ENCODE data around the gene SYCE1. TPM values are rescaled to one million over a fixed set of nuclear protein-coding genes. Genes with fewer than 3 reads are reported as not detected.
"Not testable (repeated sequence)": the region's sequence is repeated elsewhere in the genome, so short reads cannot be mapped to it uniquely, and the experiment has no call there.

The SYCE1 gene
- total and polyA plus RNA-seq, 4 donors: 0.08 to 0.87 (median 0.86) TPM; not detected in 1

DNA sequence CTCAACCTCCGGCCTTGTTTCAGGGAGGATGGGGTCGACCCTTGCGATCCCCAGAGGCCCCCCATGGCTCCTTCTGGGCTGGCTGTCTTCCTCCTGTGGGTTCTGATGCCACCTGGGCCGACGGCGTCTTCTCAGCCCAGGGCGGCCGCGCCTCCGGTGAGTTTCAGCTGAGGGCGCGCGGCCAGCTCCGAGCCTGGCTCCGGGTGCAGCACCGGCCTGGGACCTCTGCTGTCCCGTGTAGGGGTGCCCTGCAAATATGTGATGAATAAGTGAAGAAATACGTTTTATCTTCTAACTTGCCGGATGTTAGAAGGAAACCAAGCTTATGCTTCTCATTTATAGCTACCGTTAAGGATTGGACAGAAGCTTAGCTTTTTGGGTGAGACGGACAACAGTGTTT is 4.4 kb upstream of the SYCE1 start:
- not testable (repeated sequence) for ATAC-seq (ENCODE audit: insufficient read depth, low FRiP score); H3K36me3 ChIP-seq (ENCODE audit: control insufficient read depth in 4 of 4, insufficient read depth in 4 of 4, low read length in 4 of 4); H3K27ac ChIP-seq (ENCODE audit: low read depth in 1 of 2, low read length in 1 of 2); H3K4me1 ChIP-seq (ENCODE audit: control insufficient read depth in 5 of 5, insufficient read depth in 5 of 5, low read length in 5 of 5); H3K9ac ChIP-seq (ENCODE audit: insufficient read depth in 1 of 2, low read length in 2 of 2); H3K4me3 ChIP-seq; DNase-seq; H3K27me3 ChIP-seq (ENCODE audit: control insufficient read depth in 3 of 3, insufficient read depth in 3 of 3, low read length in 2 of 3)
- WGBS, 2 donors: 34 to 65% methylated on average over 14 to 16 of the region's 21 CpGs
- H3K9me3 ChIP-seq (ENCODE audit: control insufficient read depth in 4 of 4, insufficient read depth in 3 of 4, low read length in 3 of 4): peaks cover 0 to 26% (median 16%) of the 10 kb centered on the region in 4 donors

DNA sequence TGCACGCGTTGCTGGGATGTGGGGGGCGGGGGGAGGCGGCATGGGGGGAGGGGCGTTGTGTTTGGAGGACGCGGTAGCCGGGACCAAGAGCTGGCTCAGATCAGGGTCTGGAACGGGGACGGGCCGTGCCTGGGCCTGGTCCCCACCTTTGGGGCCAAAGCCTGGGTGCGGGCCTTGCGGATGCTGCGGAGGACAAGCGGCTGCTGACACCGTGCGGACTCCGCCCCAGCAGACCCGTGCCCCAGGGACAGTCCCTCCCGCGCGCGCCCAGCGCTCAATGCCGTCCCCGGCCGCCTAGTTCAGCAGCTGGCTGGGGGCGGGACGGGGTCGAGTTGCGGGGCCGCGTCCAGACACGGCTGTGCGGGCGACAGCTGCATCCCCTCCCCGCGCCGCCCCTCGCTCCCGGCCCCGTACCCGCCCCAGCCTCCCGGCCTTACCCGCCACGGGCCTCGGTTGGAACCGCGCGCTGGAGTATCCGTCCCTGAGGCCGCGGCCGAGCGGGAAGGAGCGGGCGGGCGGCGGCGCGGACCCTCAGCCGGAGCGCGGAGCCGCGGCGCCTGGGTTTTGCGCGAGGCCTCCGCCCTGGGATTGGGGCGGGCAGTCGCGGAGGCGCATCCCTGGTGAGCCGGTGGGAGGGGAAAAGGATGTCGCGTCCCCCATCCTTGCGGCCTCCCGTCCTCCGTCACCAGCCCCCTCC is 3.6 kb upstream of the SYCE1 start:
- ATAC-seq (ENCODE audit: insufficient read depth, low FRiP score): peak; percentile 19

DNA sequence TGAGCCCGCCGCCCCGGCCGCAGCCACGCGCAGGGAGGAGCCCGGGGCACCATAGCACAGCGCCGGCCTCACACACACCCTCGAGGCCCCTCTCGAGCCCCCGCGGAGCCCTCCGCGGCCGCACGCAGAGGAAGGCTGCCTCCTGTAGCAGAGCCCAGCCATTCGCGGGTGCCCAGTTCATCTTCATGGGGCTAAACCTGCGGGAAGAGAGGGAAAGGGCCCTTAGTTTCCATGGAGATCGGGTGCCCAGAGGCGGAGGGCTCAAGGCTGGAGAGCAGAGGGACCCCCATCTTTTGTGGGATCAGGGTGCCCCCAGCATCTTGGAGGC is 2.9 kb upstream of the SYCE1 start:
- DNase-seq (no peak), ATAC-seq (ENCODE audit: insufficient read depth, low FRiP score) (no peak)
- Histone ChIP-seq H3K9me3 (ENCODE audit: control insufficient read depth in 4 of 4, insufficient read depth in 3 of 4, low read length in 3 of 4) (peaks cover 0 to 29% (median 7%) of the 10 kb centered on the region in 4 donors), H3K36me3 (ENCODE audit: control insufficient read depth in 4 of 4, insufficient read depth in 4 of 4, low read length in 4 of 4) (no peaks in the 10 kb centered on the region), H3K27ac (ENCODE audit: low read depth in 1 of 2, low read length in 1 of 2) (no peak overlapping the region), H3K27me3 (ENCODE audit: control insufficient read depth in 3 of 3, insufficient read depth in 3 of 3, low read length in 2 of 3) (no peaks in the 10 kb centered on the region), H3K4me1 (ENCODE audit: control insufficient read depth in 5 of 5, insufficient read depth in 5 of 5, low read length in 5 of 5) (no peaks in the 10 kb centered on the region), H3K4me3 (no peak overlapping the region), H3K9ac (ENCODE audit: insufficient read depth in 1 of 2, low read length in 2 of 2) (no peak overlapping the region)
- 87% methylated on average over 22 of the region's 22 CpGs for WGBS, 2 donors
- no peak for TF ChIP-seq CTCF (IDR thresholded peaks at IDR 0.05; ENCODE audit: control extremely low read depth, extremely low read depth)

More for the DNA sequence above, 3.6 kb upstream of the SYCE1 start:
- H3K36me3 ChIP-seq (ENCODE audit: control insufficient read depth in 4 of 4, insufficient read depth in 4 of 4, low read length in 4 of 4); H3K9ac ChIP-seq (ENCODE audit: insufficient read depth in 1 of 2, low read length in 2 of 2); DNase-seq; H3K4me1 ChIP-seq (ENCODE audit: control insufficient read depth in 5 of 5, insufficient read depth in 5 of 5, low read length in 5 of 5); H3K4me3 ChIP-seq; H3K27ac ChIP-seq (ENCODE audit: low read depth in 1 of 2, low read length in 1 of 2); H3K27me3 ChIP-seq (ENCODE audit: control insufficient read depth in 3 of 3, insufficient read depth in 3 of 3, low read length in 2 of 3): not testable (repeated sequence)
- WGBS, 2 donors: 18% methylated on average over 16 of the region's 80 CpGs; no CpG with 5 or more reads in 1 of the 2 donors
- H3K9me3 ChIP-seq (ENCODE audit: control insufficient read depth in 4 of 4, insufficient read depth in 3 of 4, low read length in 3 of 4): peaks cover 0 to 29% (median 13%) of the 10 kb centered on the region in 4 donors

DNA sequence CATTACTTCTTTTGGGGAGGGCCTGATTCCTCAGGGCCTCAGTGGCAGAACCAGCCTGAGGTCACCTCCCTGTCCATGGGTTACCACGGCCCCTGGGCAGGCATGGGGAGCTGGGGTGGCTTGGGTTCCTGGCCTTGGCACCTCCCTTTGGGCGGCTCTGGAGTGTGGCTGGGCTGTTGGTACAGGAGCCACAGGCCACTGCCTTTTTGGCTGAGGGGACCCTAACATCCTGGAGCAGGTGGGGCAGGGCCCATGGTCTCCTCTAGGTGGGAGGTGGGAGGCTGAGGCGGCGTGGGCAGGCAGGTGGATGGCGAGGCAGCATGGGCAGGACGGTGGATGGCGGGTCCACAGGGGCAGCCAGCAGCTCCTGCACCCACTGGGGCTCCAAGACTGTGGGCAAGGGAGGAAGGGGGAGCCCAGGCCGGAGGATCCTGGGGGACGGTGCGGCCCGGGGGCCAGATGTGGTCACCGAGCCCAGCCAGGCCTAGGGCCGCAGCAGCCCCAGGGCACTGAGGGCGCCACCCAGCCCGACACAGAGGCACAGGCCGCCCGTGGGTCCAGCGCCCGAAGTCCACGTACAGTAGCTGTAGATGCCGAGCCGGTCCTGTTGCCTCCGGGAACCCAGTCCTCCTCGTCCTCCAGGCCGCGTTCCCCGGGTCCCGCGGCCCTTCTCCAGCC is 2.4 kb upstream of the SYCE1 start:
- no peak for TF ChIP-seq CTCF (IDR thresholded peaks at IDR 0.05; ENCODE audit: control extremely low read depth, extremely low read depth)
- ATAC-seq (ENCODE audit: insufficient read depth, low FRiP score): no peak
- WGBS, 2 donors: 92 to 94% methylated on average over 27 to 29 of the region's 29 CpGs

More for the DNA sequence above, 2.4 kb upstream of the SYCE1 start:
- no peaks in the 10 kb centered on the region for H3K36me3 ChIP-seq (ENCODE audit: control insufficient read depth in 4 of 4, insufficient read depth in 4 of 4, low read length in 4 of 4)
- H3K27ac ChIP-seq (ENCODE audit: low read depth in 1 of 2, low read length in 1 of 2): no peak overlapping the region
- peaks cover 0 to 27% (median 2%) of the 10 kb centered on the region in 4 donors for H3K9me3 ChIP-seq (ENCODE audit: control insufficient read depth in 4 of 4, insufficient read depth in 3 of 4, low read length in 3 of 4)
- H3K9ac ChIP-seq (ENCODE audit: insufficient read depth in 1 of 2, low read length in 2 of 2): no peak overlapping the region
- no peaks in the 10 kb centered on the region for H3K27me3 ChIP-seq (ENCODE audit: control insufficient read depth in 3 of 3, insufficient read depth in 3 of 3, low read length in 2 of 3)
- no peak for DNase-seq
- H3K4me1 ChIP-seq (ENCODE audit: control insufficient read depth in 5 of 5, insufficient read depth in 5 of 5, low read length in 5 of 5): no peaks in the 10 kb centered on the region
- no peak overlapping the region for H3K4me3 ChIP-seq
